OCI-LY1 (cell line): ENCODE data around the gene SLC1A4.

ENCODE experiments used
- H2AFZ ChIP-seq: fragments of 200-600 bp; sonication (generic), shearing (Covaris generic); 2 replicates; pipeline ENCODE4 v1.6.0; 2014; ENCODE audit warnings: antibody characterized with exemption, mild to moderate bottlenecking, low read length
- H3F3A ChIP-seq: fragments of 200-600 bp; sonication (generic), shearing (Covaris generic); 2 replicates; pipeline ENCODE4 v1.6.0; 2014; ENCODE audit warnings: mild to moderate bottlenecking, antibody characterized with exemption, low read length, moderate library complexity; ENCODE audit not compliant: insufficient read depth
- H3K27ac ChIP-seq: fragments of 200-600 bp; sonication (generic); 2 replicates; pipeline ENCODE4 v1.5.1; 2014; ENCODE audit warnings: low read length, mixed run types, mild to moderate bottlenecking, low read depth; ENCODE audit not compliant: poor library complexity, severe bottlenecking
- H3K27me3 ChIP-seq: fragments of 200-600 bp; sonication (generic); 2 replicates; pipeline ENCODE4 v1.6.0; 2014; ENCODE audit warnings: antibody characterized with exemption, mild to moderate bottlenecking, low read length, moderate library complexity; ENCODE audit not compliant: insufficient read depth
- H3K36me3 ChIP-seq: fragments of 200-600 bp; sonication (generic); 2 replicates; pipeline ENCODE4 v1.6.1; 2014; ENCODE audit warnings: mild to moderate bottlenecking, antibody characterized with exemption, low read length, moderate library complexity, mixed read lengths; ENCODE audit not compliant: insufficient read depth
- H3K4me1 ChIP-seq: fragments of 200-600 bp; sonication (generic); 2 replicates; pipeline ENCODE4 v1.5.1; 2014; ENCODE audit warnings: mild to moderate bottlenecking, low read length, moderate library complexity; ENCODE audit not compliant: insufficient read depth, severe bottlenecking
- H3K4me2 ChIP-seq: fragments of 200-600 bp; sonication (generic), shearing (Covaris generic); 2 replicates; pipeline ENCODE4 v1.6.1; 2014; ENCODE audit warnings: low read length
- H3K4me3 ChIP-seq: fragments of 200-600 bp; sonication (generic); 2 replicates; pipeline ENCODE4 v1.5.1; 2014; ENCODE audit warnings: low read length, low read depth, mild to moderate bottlenecking, mixed read lengths; ENCODE audit not compliant: poor library complexity, severe bottlenecking
- H3K79me2 ChIP-seq: fragments of 200-600 bp; shearing (Covaris generic); 2 replicates; pipeline ENCODE4 v1.6.1; 2016; ENCODE audit warnings: mixed run types, low read length, mixed read lengths; ENCODE audit not compliant: insufficient read depth
- H3K9ac ChIP-seq: fragments of 200-600 bp; sonication (generic), shearing (Covaris generic); 2 replicates; pipeline ENCODE4 v1.6.1; 2014; ENCODE audit warnings: mild to moderate bottlenecking, low read length, mixed read lengths
- H3K9me2 ChIP-seq: fragments of 200-600 bp; sonication (generic), shearing (Covaris generic); 2 replicates; pipeline ENCODE4 v1.6.1; 2014; ENCODE audit warnings: low read depth, mild to moderate bottlenecking, low read length, mixed read lengths
- H3K9me3 ChIP-seq: fragments of 200-600 bp; shearing (Covaris generic); 2 replicates; pipeline ENCODE4 v1.6.1; 2014; ENCODE audit warnings: low read length, mixed read lengths
- H4K20me1 ChIP-seq: fragments of 200-600 bp; sonication (generic), shearing (Covaris generic); 2 replicates; pipeline ENCODE4 v1.6.0; 2016; ENCODE audit warnings: mild to moderate bottlenecking, low read length; ENCODE audit not compliant: insufficient read depth
- CTCF ChIP-seq: fragments of 200-600 bp; sonication (generic), shearing (Covaris generic); IDR thresholded peaks from 2 replicates; pipeline ENCODE4 v1.5.1; 2017; ENCODE audit warnings: mild to moderate bottlenecking, antibody characterized with exemption, low read length, moderate library complexity, mixed read lengths
- EZH2 ChIP-seq: fragments of 200-600 bp; sonication (generic), shearing (Covaris generic); IDR thresholded peaks from 2 replicates; pipeline ENCODE4 v1.8.0; 2017; ENCODE audit warnings: borderline replicate concordance, mixed run types, mild to moderate bottlenecking, antibody characterized with exemption, low read length, moderate library complexity, mixed read lengths

Gene SLC1A4

DNA sequence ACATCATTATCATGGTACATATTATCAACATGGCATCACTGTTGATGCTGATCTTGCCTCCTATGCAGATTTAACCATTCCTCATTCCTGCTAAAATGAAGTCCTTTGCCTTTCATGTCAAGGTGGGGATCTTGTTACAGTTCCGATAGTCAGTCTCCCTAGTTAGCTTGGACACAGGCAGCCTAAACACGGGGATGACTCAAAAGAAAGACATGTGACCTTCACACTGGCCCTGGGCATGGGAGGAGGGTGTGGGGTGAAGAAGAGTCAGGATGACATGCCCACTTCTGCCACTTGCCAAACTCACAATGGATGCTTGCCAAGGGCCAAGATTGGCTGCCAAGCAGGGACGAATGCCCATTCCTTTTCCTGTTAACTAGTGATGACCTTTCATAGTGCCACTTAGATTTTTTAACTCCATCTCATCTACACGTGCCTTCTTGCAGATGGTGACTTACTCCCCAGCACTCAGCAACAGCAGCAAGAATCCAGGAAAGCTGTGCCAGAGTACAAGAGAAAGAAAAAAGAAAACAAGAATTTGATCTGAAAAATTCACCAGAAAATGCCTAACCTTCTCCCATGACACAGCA, 13.9 kb upstream of the SLC1A4 start:
- Histone ChIP-seq H3K9ac (no peak overlapping the region), H3K4me1 (no peaks in the 10 kb centered on the region), H3K36me3 (no peaks in the 10 kb centered on the region), H4K20me1 (no peaks in the 10 kb centered on the region), H3K9me3 (no peaks in the 10 kb centered on the region), H3K4me3 (no peak overlapping the region), H3K79me2 (no peaks in the 10 kb centered on the region), H3K27ac (no peak overlapping the region), H3K27me3 (no peaks in the 10 kb centered on the region), H3K9me2 (no peaks in the 10 kb centered on the region), H3F3A (no peaks in the 10 kb centered on the region), H3K4me2 (no peak overlapping the region), H2AFZ (no peak overlapping the region)
- TF ChIP-seq EZH2 = no peak
- TF ChIP-seq CTCF = no peak

DNA sequence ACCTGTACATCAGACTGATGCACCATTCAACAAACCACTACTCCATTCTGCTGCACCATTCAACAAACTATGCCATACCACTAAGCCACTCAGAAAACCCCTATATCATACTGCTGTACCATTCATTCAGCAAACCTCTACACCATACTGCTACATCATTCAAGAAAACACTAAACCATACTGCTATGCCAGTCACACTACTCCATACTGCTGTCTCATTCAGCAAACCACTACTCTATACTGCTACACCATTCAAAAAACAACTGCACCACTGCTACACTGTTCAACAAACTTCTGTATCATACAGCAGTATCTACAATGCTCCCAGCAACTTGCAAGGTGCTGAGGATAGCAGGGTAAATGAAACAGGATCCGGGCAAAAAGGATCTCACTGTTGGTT, 12.9 kb upstream of the SLC1A4 start:
- Histone ChIP-seq H3K9ac (no peak overlapping the region), H4K20me1 (no peaks in the 10 kb centered on the region), H3K4me2 (no peak overlapping the region), H3K27ac (no peak overlapping the region), H3K4me3 (no peak overlapping the region), H3K4me1 (no peaks in the 10 kb centered on the region), H3F3A (no peaks in the 10 kb centered on the region), H3K9me3 (no peaks in the 10 kb centered on the region), H3K79me2 (no peaks in the 10 kb centered on the region), H3K36me3 (no peaks in the 10 kb centered on the region), H3K27me3 (no peaks in the 10 kb centered on the region), H3K9me2 (no peaks in the 10 kb centered on the region), H2AFZ (no peak overlapping the region)
- no peak for TF ChIP-seq EZH2
- no peak for TF ChIP-seq CTCF

- Histone ChIP-seq H4K20me1 (no peaks in the 10 kb centered on the region), H3K27ac (no peak overlapping the region), H3K9me2 (no peaks in the 10 kb centered on the region), H2AFZ (no peak overlapping the region), H3K4me2 (no peak overlapping the region), H3F3A (no peaks in the 10 kb centered on the region), H3K27me3 (no peaks in the 10 kb centered on the region), H3K36me3 (no peaks in the 10 kb centered on the region), H3K79me2 (no peaks in the 10 kb centered on the region), H3K9ac (no peak overlapping the region), H3K4me1 (no peaks in the 10 kb centered on the region), H3K9me3 (no peaks in the 10 kb centered on the region), H3K4me3 (no peak overlapping the region)
- TF ChIP-seq CTCF = peak; percentile 44; the same call in 1 of the 2 replicates
- no peak for TF ChIP-seq EZH2
Measured at GRCh38 chr2:64978514-64979268, 10.5 kb upstream of the SLC1A4 start.
